Kidney (tissue), 14 donors: ENCODE data around the gene RAPGEF5. TPM values are rescaled to one million over a fixed set of nuclear protein-coding genes. Genes with fewer than 3 reads are reported as not detected.

Experiments
- DNase-seq, 5 donors: peaks; one replicate each; pipeline ENCODE4 v3.0.0-alpha.2; 2013 to 2020
- FAIRE-seq: peaks from 2 replicates; lab custom pipeline; 2012; peaks lifted over from hg19 to GRCh38; lab: Jason Lieb, UNC
- H3K27ac ChIP-seq, 2 donors: one replicate each; pipeline ENCODE4 v1.7.0; 2013; ENCODE audit warnings: low read depth in 2 of 2, low read length in 2 of 2, inconsistent platforms in 1 of 2
- H3K27me3 ChIP-seq: one replicate; pipeline ENCODE4 v1.7.1; 2013; ENCODE audit warnings: low read length, inconsistent platforms; ENCODE audit not compliant: control insufficient read depth, insufficient read depth
- H3K36me3 ChIP-seq, 3 donors: one replicate each; pipeline versions ENCODE4 v1.7.0 to v1.7.1; 2013; ENCODE audit warnings: low read length in 3 of 3, control low read depth in 1 of 3, inconsistent platforms in 1 of 3; ENCODE audit not compliant: insufficient read depth in 3 of 3, control insufficient read depth in 2 of 3
- H3K4me1 ChIP-seq, 3 donors: one replicate each; pipeline versions ENCODE4 v1.7.0 to v1.7.1; 2013; ENCODE audit warnings: low read length in 3 of 3, inconsistent platforms in 1 of 3, low read depth in 1 of 3; ENCODE audit not compliant: control insufficient read depth in 2 of 3, insufficient read depth in 2 of 3
- H3K4me3 ChIP-seq, 3 donors: one replicate each; pipeline versions ENCODE4 v1.7.0 to v1.8.1; 2013; ENCODE audit warnings: low read length in 3 of 3, control low read depth in 1 of 3, inconsistent platforms in 1 of 3
- H3K9ac ChIP-seq, 3 donors: one replicate each; pipeline versions ENCODE4 v1.7.0 to v1.7.1; 2013; ENCODE audit warnings: low read length in 3 of 3, control low read depth in 1 of 3, inconsistent platforms in 1 of 3
- H3K9me3 ChIP-seq, 3 donors: one replicate each; pipeline versions ENCODE4 v1.7.0 to v1.7.1; 2013; ENCODE audit warnings: low read length in 3 of 3, control low read depth in 1 of 3, inconsistent platforms in 1 of 3; ENCODE audit not compliant: control insufficient read depth in 2 of 3, insufficient read depth in 1 of 3
- intact Hi-C: fragments of 100-400 bp; cut with DNase I; formaldehyde crosslinking; loops from one replicate; pipeline ENCODE4 v1.11.1; 2022
- polyA plus RNA-seq: library from polyadenylated mRNA; stranded (reverse); fragments of 350-450 nt; fragmentation: Illumina TruSeq; extraction: RNeasy Lipid Tissue Mini Kit (QIAGEN cat#74804); gene quantifications from one replicate; pipeline ENCODE4 v1.2.3, GENCODE V29; 2014; ENCODE audit warnings: low read depth, low replicate concordance; ENCODE audit not compliant: insufficient read depth
- total RNA-seq: library from RNA; stranded (reverse); fragmentation: NEBNext Ultra II Directional; extraction: Animal tissue kit (Norgen Biotek cat#: 25700); gene quantifications from one replicate; pipeline ENCODE4 v1.2.1, GENCODE V29; 2021
- TF ChIP-seq, protein P1 (sequence below): IDR thresholded peaks from 3 replicates; pipeline ENCODE4 v1.5.1; 2012; ENCODE audit warnings: mild to moderate bottlenecking, moderate library complexity, borderline replicate concordance; ENCODE audit not compliant: insufficient read depth; ENCODE audit errors: extremely low read depth
- donor health status: control.
- donor health status: control.
- donor health status: control.
- donor health status: control.
- donor health status: control.
- donor health status: DM: yes; HTN: yes; CAD: no.
- donor health status: Normal renal cell carcinoma (clear cell type).

Gene RAPGEF5
- total and polyA plus RNA-seq, 2 donors from 2014 or later = 3.9 to 67.8 TPM

DNA sequence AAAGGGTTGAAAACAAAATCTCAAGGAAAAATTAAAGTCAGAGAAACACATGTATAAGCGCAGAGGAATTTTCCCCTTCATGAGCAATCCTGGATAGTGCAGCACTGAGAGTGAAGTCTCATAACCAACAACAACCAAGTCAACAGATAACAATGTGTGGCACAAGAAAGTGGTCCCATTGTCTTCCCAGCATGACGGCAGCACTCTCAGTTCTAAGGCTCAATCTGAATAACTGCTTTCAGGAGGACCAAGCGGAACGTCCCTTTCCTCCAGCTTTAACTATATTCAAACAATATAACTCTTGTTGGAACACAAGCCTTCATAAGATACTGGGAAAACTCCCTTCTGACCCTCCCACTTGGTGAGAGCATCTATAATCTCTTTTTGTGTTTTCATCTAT lies 137.9 kb downstream of the RAPGEF5 start:
- no peaks in the 10 kb centered on the region for H3K36me3 ChIP-seq
- FAIRE-seq (no peak), DNase-seq (no peak)
- H3K27me3 ChIP-seq = no peaks in the 10 kb centered on the region
- H3K4me1 ChIP-seq = peaks cover 0 to 6% (median 0%) of the 10 kb centered on the region in 3 donors
- TF ChIP-seq, protein P1, sequence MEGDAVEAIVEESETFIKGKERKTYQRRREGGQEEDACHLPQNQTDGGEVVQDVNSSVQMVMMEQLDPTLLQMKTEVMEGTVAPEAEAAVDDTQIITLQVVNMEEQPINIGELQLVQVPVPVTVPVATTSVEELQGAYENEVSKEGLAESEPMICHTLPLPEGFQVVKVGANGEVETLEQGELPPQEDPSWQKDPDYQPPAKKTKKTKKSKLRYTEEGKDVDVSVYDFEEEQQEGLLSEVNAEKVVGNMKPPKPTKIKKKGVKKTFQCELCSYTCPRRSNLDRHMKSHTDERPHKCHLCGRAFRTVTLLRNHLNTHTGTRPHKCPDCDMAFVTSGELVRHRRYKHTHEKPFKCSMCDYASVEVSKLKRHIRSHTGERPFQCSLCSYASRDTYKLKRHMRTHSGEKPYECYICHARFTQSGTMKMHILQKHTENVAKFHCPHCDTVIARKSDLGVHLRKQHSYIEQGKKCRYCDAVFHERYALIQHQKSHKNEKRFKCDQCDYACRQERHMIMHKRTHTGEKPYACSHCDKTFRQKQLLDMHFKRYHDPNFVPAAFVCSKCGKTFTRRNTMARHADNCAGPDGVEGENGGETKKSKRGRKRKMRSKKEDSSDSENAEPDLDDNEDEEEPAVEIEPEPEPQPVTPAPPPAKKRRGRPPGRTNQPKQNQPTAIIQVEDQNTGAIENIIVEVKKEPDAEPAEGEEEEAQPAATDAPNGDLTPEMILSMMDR = no peak
- H3K9ac ChIP-seq = peak overlapping the region in 2 of 3 donors; percentile 47 to 65
- H3K27ac ChIP-seq = peak overlapping the region; percentile 70 to 76
- no peaks in the 10 kb centered on the region for H3K9me3 ChIP-seq
- intact Hi-C loops = no loop called here
- peak overlapping the region; percentile 40 to 88 (median 70) for H3K4me3 ChIP-seq

DNA sequence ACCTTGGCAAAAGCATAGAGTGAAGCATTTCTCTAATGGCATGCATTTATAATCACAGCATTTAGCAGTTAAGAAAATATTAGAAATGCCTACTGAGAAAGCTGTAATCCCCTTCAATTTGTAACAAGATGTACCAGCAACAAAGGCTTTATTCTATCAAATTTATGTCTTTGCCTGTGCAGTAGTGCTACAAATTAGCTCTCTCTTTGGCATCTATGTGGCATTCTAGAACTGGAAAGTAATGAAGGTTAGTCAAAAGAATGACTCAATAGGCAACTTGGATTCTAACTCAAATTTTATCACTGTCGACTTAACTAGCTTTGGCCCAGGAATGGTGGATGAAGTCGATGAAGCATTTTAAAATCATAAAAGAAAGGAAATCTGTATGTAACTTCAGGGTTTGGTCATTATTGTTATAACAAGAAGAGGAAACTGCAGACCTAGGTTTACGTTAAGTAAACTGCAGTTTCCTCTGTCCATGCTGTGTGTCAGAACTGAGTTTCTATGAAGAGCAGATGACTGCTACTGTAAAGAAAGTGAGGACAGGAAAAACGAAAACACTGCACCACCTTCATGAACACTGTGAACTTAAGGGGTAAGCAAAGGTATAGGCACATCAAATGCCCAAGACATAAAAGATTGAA lies 140.0 kb downstream of the RAPGEF5 start:
- FAIRE-seq (no peak), DNase-seq (no peak)
- H3K4me1 ChIP-seq = peaks cover 0 to 6% (median 0%) of the 10 kb centered on the region in 3 donors
- H3K27ac ChIP-seq = peak overlapping the region in 1 of 2 donors; percentile 51
- H3K4me3 ChIP-seq = peak overlapping the region in 2 of 3 donors; percentile 70 to 88
- TF ChIP-seq, protein P1 = no peak
- intact Hi-C loops = no loop called here
- H3K9ac ChIP-seq = no peak overlapping the region
- H3K27me3 ChIP-seq = no peaks in the 10 kb centered on the region
- H3K9me3 ChIP-seq = no peaks in the 10 kb centered on the region
- H3K36me3 ChIP-seq = no peaks in the 10 kb centered on the region

DNA sequence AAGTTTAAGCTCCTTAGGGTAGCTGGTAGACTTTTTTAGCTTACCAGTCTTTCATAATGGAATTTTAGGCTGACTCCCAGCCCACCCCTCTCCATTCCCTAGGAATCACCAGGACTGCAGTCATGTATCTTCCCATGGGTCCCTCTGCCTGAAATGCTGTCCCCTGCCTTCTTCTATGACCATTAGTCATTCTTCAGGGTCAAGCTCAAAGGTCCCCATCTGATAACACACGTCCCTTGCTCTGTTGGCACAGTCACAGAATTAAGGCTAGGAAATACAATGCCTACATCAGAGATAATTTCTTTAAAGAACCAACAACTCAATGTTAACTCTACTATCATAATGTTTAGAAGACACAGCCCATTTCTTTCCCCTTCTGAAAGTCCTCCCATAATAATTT lies 140.6 kb downstream of the RAPGEF5 start:
- Histone ChIP-seq H3K27ac (peak overlapping the region in 1 of 2 donors; percentile 13), H3K9ac (no peak overlapping the region), H3K4me3 (peak overlapping the region in 2 of 3 donors; percentile 70 to 88), H3K9me3 (no peaks in the 10 kb centered on the region), H3K4me1 (peaks cover 0 to 6% (median 0%) of the 10 kb centered on the region in 3 donors), H3K36me3 (no peaks in the 10 kb centered on the region), H3K27me3 (no peaks in the 10 kb centered on the region)
- DNase-seq = no peak
- FAIRE-seq = no peak
- TF ChIP-seq, protein P1 = no peak
- intact Hi-C loops = no loop called here
